Right cardiac atrium (tissue), 5 donors: Measurements from ENCODE around the gene MYBL2. TPM values are rescaled to one million over a fixed set of nuclear protein-coding genes. Genes with fewer than 3 reads are reported as not detected.
"Not testable (repeated sequence)": the region's sequence is repeated elsewhere in the genome, so short reads cannot be mapped to it uniquely, and the experiment has no call there.

ENCODE experiments used
- ATAC-seq, 2 donors: fragments of 200-7000 bp; cut with Tn5 transposase; one replicate each; pipeline versions ENCODE4 v1.8.0 to v1.9.1; 2020; ENCODE audit warnings: moderate library complexity in 2 of 2, mild to moderate bottlenecking in 1 of 2
- DNase-seq, 3 donors: peaks; one replicate each; pipeline ENCODE4 v3.0.0-alpha.2; 2020
- H3K27ac ChIP-seq: one replicate; pipeline ENCODE4 v1.5.1; 2013; ENCODE audit warnings: mild to moderate bottlenecking, low read length, control low read depth, moderate library complexity
- H3K27me3 ChIP-seq: one replicate; pipeline ENCODE4 v1.6.1; 2013; ENCODE audit not compliant: control insufficient read depth, insufficient read depth
- H3K4me1 ChIP-seq: one replicate; pipeline ENCODE4 v1.6.1; 2013; ENCODE audit warnings: low read length; ENCODE audit not compliant: control insufficient read depth, insufficient read depth
- H3K4me3 ChIP-seq: one replicate; pipeline ENCODE4 v1.5.1; 2013; ENCODE audit warnings: low read length, control low read depth
- H3K9me3 ChIP-seq: one replicate; pipeline ENCODE4 v1.6.1; 2013; ENCODE audit warnings: low read length; ENCODE audit not compliant: control insufficient read depth
- WGBS: extraction: QIAGEN DNeasy Blood & Tissue Kit; methylation state at CpG from one replicate; pipeline ENCODE4 v1.1.7; 2013; 5-methylcytosine and 5-hydroxymethylcytosine counted together
- intact Hi-C, 4 donors: fragments of 100-400 bp; cut with DNase I; formaldehyde crosslinking; loops; one replicate each; pipeline versions ENCODE4 v1.11.0 to v1.14.0; 2022 to 2023
- long read RNA-seq, 4 donors: library from polyadenylated mRNA; unstranded; transcript quantifications; one replicate each; pipeline ENCODE4 v2.0.0, GENCODE V29; 2020 to 2021
- polyA plus RNA-seq: library from polyadenylated mRNA; stranded (reverse); fragments of 200-250 nt; gene quantifications from one replicate; pipeline ENCODE4 v1.2.3, GENCODE V29; 2013
- total RNA-seq, 4 donors: library from RNA; stranded (reverse); fragmentation: NEBNext Ultra II Directional; extraction: Animal tissue kit (Norgen Biotek cat#: 25700); gene quantifications; one replicate each; pipeline ENCODE4 v1.2.1, GENCODE V29; 2021
- donor health status: healthy with polysubstance abuse.
- donor health status: DM: no; HTN: yes; CAD: no.
- donor health status: DM: no; HTN: no; CAD: no.
- donor health status: DM: no; HTN: yes; CAD: no; lungs with severe emphysema.
- donor health status: DM: yes; HTN: yes; CAD: no.

Gene MYBL2
- total RNA-seq (1 to 10 TPM in 1 of 4 donors, under 1 TPM in 2, not detected in 1; 0.11 to 1.4 (median 0.89) TPM), polyA plus RNA-seq (0.11 TPM)
- long read RNA-seq, donor 1, result 0 reads
- long read RNA-seq, donor 2, partial matches to known transcripts, result 0 of 1 reads
- long read RNA-seq, donor 2, other reads (novel, unspliced or antisense), result 0 of 1 reads
- long read RNA-seq, donor 3, result 0 reads
- long read RNA-seq, donor 4, result 0 reads

DNA sequence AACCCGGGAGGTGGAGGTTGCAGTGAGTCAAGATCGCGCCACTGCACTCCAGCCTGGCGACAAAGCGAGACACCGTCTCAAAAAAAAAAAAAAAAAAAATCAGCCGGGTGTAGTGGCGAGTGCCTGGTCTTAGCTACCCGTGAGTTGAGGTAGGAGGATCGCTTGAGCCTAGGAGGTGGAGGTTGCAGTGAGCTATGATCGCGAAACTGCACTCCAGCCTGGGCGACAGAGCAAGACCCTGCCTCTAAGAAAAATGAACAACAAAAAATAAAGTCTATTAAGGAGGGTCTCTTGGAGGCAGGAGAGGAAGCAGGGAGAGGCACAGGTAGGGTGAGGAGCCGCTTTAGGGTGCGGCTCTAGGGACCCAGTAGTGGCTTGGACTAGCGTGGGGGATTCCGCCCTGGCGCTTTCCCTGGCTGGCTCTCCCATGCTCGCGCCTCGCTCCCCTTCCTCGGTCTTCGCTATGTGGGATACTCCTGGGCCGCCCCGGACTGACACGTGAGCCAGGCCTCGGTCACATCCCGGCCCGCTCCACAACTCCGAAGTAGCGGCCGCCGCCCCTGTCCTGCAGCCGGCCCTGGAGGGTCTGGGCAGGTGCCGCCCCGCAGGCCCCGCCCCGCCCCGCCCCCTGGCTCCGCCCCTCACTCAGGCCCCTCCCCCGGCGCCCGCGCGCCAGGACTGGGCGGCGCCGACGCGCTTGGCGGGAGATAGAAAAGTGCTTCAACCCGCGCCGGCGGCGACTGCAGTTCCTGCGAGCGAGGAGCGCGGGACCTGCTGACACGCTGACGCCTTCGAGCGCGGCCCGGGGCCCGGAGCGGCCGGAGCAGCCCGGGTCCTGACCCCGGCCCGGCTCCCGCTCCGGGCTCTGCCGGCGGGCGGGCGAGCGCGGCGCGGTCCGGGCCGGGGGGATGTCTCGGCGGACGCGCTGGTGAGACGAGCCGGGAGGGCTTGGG, at the start of gene MYBL2:
Gene MYBL2 (plus strand): TSS at position 739 of the 953 bp plus-strand sequence. CDS start 170 bp downstream, at position 909.
- Histone ChIP-seq H3K27me3 (peaks cover 5% of the 10 kb centered on the region), H3K9me3 (no peaks in the 10 kb centered on the region), H3K4me1 (peaks cover 4% of the 10 kb centered on the region), H3K4me3 (peak within 1 kb of the TSS; percentile 31), H3K27ac (no peak within 1 kb of the TSS)
- 12% methylated on average over 90 of the region's 90 CpGs for WGBS
- ATAC-seq, result peak; percentile 85 to 93
- intact Hi-C loops, result no loop called here
- DNase-seq, result peak; percentile 31 to 72 (median 61)

- Histone ChIP-seq H3K9me3 (no peaks in the 10 kb centered on the region), H3K27ac (no peak overlapping the region), H3K27me3 (no peaks in the 10 kb centered on the region), H3K4me1 (no peaks in the 10 kb centered on the region), H3K4me3 (no peak overlapping the region)
- DNase-seq (no peak), ATAC-seq (peak; percentile 71 to 80)
- intact Hi-C loops, result no loop called here
- 87% methylated on average over 8 of the region's 8 CpGs for WGBS
Measured at GRCh38 chr20:43631598-43631997, 35.3 kb upstream of the MYBL2 start.

DNA sequence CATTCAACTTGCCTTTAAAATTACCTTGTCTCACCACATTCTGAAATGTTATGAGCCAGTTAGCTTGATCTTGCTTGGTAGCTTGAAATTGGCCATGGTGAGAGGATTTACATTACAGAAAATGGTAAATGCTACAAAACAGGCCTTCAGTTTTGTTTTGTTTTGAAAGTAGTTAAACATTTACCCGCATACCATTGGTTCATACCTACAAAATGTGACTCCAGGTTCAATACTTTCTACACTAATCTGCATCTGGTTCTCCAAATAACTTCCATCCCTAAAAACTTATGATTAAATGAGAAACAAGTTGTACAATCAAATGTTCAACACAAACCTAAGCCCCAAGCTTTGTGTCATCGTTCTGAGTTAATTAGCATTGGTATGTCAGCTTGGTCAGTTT, 30.5 kb upstream of the MYBL2 start:
- no peak overlapping the region for H3K27ac ChIP-seq
- intact Hi-C loops, result no loop called here
- H3K9me3 ChIP-seq, result no peaks in the 10 kb centered on the region
- no peaks in the 10 kb centered on the region for H3K4me1 ChIP-seq
- DNase-seq (no peak), ATAC-seq (no peak)
- no peaks in the 10 kb centered on the region for H3K27me3 ChIP-seq
- over 99% methylated on average over 2 of the region's 2 CpGs for WGBS
- no peak overlapping the region for H3K4me3 ChIP-seq

GRCh38 chr20:43642548-43642947, 24.4 kb upstream of the MYBL2 start:
- DNase-seq (no peak), ATAC-seq (no peak)
- 97% methylated on average over 4 of the region's 4 CpGs for WGBS
- H3K27ac ChIP-seq, result no peak overlapping the region
- intact Hi-C loops, result no loop called here
- H3K27me3 ChIP-seq, result no peaks in the 10 kb centered on the region
- no peak overlapping the region for H3K4me3 ChIP-seq
- H3K4me1 ChIP-seq, result no peaks in the 10 kb centered on the region
- H3K9me3 ChIP-seq, result no peaks in the 10 kb centered on the region

GRCh38 chr20:43650997-43651525, 15.9 kb upstream of the MYBL2 start:
- H3K4me3 ChIP-seq, result no peak overlapping the region
- H3K27ac ChIP-seq, result no peak overlapping the region
- no peaks in the 10 kb centered on the region for H3K27me3 ChIP-seq
- 69% methylated on average over 3 of the region's 3 CpGs for WGBS
- intact Hi-C loops, result no loop called here
- no peaks in the 10 kb centered on the region for H3K9me3 ChIP-seq
- ATAC-seq (no peak), DNase-seq (no peak)
- no peaks in the 10 kb centered on the region for H3K4me1 ChIP-seq

DNA sequence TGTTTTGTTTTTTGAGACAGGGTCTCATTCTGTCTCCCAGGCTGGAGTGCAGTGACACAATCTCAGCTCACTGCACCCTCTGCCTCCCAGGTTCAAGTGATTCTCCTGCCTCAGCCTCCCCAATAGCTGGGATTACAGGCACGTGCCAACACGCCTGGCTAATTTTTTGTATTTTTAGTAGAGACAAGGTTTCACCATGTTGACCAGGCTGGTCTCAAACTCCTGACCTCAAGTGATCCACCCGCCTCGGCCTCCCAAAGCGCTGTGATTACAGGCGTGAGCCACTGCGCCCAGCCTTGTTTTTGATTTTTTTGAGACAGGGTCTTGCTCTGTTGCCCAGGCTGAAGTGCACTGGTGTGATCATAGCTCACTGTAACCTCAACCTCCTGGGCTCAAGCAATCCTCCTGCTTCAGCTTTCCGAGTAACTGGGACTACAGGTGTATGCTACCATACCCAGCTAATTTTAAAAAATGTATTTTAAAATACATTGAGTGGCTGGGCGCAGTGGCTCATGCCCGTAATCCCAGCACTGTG, 15.2 kb upstream of the MYBL2 start:
- ATAC-seq, H3K4me3 ChIP-seq, H3K27me3 ChIP-seq, H3K9me3 ChIP-seq, intact Hi-C loops, H3K27ac ChIP-seq, H3K4me1 ChIP-seq, DNase-seq: not testable (repeated sequence)
- WGBS, result 95% methylated on average over 10 of the region's 10 CpGs

GRCh38 chr20:43653966-43654365, 12.9 kb upstream of the MYBL2 start:
- Histone ChIP-seq H3K27me3 (no peaks in the 10 kb centered on the region), H3K4me3 (no peak overlapping the region), H3K27ac (no peak overlapping the region), H3K4me1 (no peaks in the 10 kb centered on the region), H3K9me3 (no peaks in the 10 kb centered on the region)
- WGBS, result 93% methylated on average over 3 of the region's 3 CpGs
- ATAC-seq (no peak), DNase-seq (no peak)
- intact Hi-C loops, result no loop called here

DNA sequence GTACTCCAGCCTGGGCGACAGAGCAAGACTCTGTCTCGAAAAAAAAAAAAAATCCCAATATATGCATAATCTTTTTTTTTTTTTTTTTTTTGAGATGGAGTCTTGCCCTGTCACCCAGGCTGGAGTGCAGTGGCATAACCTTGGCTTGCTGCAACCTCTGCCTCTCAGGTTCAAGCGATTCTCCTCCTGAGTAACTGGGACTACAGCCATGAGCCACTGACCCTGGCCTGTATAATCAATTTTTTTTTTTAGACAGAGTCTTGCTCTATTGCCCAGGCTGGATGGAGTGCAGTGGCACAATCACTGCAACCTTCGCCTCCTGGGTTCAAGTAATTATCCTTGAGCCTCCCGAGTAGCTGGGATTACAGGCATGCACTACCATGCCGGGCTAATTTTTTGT, 11.7 kb upstream of the MYBL2 start:
- DNase-seq, H3K27ac ChIP-seq, intact Hi-C loops, H3K4me3 ChIP-seq, ATAC-seq, H3K27me3 ChIP-seq, H3K4me1 ChIP-seq, H3K9me3 ChIP-seq: not testable (repeated sequence)
- 90% methylated on average over 6 of the region's 6 CpGs for whole genome bisulfite sequencing

DNA sequence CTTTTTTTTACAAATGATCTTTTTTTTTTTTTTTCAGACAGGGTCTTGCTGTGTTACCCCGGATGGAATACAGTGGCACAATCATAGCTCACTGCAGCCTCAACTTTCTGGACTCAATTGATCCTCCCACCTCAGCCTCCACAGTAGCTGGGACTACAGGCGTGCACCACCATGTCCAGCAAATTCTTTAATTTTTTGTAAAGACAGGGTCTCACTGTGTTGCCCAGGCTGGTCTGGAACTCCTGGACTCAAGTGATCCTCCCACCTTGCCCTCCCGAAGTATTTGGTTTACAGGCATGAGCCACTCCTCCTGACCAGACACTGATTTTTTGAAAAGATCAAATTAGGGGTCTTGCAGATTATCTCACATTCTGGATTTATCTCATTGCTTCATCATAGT, 11.0 kb upstream of the MYBL2 start:
- 82% methylated on average over 3 of the region's 3 CpGs for WGBS
- Histone ChIP-seq H3K4me3 (no peak overlapping the region), H3K27ac (no peak overlapping the region), H3K4me1 (no peaks in the 10 kb centered on the region), H3K9me3 (no peaks in the 10 kb centered on the region), H3K27me3 (no peaks in the 10 kb centered on the region)
- DNase-seq (no peak), ATAC-seq (no peak)
- intact Hi-C loops, result no loop called here

DNA sequence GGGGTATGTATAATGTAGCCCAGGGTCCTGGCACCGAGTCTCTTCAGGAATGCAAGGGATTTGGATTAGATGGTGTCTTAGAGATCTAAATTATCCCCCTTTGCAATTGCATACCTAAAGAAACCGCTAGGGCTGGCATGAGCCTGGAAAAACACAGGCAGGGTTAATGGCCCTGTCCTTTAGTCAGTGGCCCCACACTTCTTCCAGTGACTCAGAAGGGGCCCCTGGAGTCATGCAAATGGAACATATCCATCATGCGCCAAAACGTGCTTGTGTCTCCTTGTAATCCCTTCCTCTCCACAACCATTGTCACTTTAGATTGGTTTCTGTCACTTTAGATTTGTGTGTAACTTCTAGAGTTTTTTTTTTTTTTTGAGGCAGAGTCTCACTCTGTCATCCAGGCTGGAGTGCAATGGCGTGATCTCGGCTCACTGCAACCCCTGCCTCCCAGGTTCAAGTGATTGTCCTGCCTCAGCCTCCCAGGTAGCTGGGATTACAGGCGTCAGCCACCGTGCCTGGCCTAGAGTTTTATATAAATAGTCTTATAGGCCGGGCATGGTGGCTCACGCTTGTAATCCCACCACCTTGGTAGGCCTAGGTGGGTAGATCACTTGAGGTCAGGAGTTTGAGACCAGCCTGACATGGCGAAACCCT, 8.7 kb upstream of the MYBL2 start:
- H3K4me3 ChIP-seq, result peak overlapping the region; percentile 45
- intact Hi-C loops, result no loop called here
- ATAC-seq, result no peak

More for the DNA sequence above, 8.7 kb upstream of the MYBL2 start:
- Histone ChIP-seq H3K27ac (no peak overlapping the region), H3K9me3 (no peaks in the 10 kb centered on the region), H3K4me1 (no peaks in the 10 kb centered on the region), H3K27me3 (no peaks in the 10 kb centered on the region)
- 79% methylated on average over 11 of the region's 11 CpGs for WGBS
- no peak for DNase-seq
